HL-60 (cell line): Measurements from ENCODE around the gene PDC.

Source experiments
- GABPA ChIP-seq: IDR thresholded peaks from 2 replicates; pipeline ENCODE4 v1.6.1; 2012; ENCODE audit warnings: low read depth
- POLR2AphosphoS5 ChIP-seq: IDR thresholded peaks from 2 replicates; pipeline ENCODE4 v1.6.1; 2012; ENCODE audit warnings: low read depth
- TF ChIP-seq, protein P1 (sequence below): IDR thresholded peaks from one replicate; pipeline ENCODE4 v1.5.1; 2011; ENCODE audit warnings: low read length, control low read depth, inconsistent platforms; ENCODE audit not compliant: insufficient read depth
- TF ChIP-seq, protein P2 (sequence below): IDR thresholded peaks from 2 replicates; pipeline ENCODE4 v1.6.1; 2012; ENCODE audit warnings: low read depth; ENCODE audit not compliant: insufficient replicate concordance

DNA sequence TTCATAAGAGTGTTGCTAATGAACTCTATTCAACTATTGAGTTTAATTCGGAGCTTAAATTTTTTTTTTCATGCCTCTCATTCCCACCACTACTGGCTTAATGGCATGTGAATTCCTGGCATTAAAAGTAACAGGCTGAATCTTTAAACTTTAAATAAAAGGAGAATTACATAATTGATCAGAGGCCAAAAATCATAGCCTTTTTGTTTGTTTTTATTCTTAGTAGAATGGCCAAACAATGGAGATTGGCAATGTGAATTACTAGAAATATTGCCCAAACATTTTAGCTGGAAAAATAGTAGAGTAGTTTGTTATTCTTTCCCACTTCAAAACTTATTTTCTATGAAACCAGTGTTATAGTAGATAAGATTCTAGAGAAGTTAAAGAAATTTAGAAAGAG, 25.1 kb upstream of the PDC start:
- TF ChIP-seq, protein P1, sequence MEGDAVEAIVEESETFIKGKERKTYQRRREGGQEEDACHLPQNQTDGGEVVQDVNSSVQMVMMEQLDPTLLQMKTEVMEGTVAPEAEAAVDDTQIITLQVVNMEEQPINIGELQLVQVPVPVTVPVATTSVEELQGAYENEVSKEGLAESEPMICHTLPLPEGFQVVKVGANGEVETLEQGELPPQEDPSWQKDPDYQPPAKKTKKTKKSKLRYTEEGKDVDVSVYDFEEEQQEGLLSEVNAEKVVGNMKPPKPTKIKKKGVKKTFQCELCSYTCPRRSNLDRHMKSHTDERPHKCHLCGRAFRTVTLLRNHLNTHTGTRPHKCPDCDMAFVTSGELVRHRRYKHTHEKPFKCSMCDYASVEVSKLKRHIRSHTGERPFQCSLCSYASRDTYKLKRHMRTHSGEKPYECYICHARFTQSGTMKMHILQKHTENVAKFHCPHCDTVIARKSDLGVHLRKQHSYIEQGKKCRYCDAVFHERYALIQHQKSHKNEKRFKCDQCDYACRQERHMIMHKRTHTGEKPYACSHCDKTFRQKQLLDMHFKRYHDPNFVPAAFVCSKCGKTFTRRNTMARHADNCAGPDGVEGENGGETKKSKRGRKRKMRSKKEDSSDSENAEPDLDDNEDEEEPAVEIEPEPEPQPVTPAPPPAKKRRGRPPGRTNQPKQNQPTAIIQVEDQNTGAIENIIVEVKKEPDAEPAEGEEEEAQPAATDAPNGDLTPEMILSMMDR, result no peak
- TF ChIP-seq, protein P2, sequence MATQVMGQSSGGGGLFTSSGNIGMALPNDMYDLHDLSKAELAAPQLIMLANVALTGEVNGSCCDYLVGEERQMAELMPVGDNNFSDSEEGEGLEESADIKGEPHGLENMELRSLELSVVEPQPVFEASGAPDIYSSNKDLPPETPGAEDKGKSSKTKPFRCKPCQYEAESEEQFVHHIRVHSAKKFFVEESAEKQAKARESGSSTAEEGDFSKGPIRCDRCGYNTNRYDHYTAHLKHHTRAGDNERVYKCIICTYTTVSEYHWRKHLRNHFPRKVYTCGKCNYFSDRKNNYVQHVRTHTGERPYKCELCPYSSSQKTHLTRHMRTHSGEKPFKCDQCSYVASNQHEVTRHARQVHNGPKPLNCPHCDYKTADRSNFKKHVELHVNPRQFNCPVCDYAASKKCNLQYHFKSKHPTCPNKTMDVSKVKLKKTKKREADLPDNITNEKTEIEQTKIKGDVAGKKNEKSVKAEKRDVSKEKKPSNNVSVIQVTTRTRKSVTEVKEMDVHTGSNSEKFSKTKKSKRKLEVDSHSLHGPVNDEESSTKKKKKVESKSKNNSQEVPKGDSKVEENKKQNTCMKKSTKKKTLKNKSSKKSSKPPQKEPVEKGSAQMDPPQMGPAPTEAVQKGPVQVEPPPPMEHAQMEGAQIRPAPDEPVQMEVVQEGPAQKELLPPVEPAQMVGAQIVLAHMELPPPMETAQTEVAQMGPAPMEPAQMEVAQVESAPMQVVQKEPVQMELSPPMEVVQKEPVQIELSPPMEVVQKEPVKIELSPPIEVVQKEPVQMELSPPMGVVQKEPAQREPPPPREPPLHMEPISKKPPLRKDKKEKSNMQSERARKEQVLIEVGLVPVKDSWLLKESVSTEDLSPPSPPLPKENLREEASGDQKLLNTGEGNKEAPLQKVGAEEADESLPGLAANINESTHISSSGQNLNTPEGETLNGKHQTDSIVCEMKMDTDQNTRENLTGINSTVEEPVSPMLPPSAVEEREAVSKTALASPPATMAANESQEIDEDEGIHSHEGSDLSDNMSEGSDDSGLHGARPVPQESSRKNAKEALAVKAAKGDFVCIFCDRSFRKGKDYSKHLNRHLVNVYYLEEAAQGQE, result no peak
- TF ChIP-seq POLR2AphosphoS5, result no peak
- TF ChIP-seq GABPA, result no peak
